Parathyroid adenoma (tissue), 2 donors: Measurements from ENCODE around the gene NR3C2.

ENCODE experiments used
- H2AFZ ChIP-seq: fragments of 300-600 bp; sonication (generic); one replicate; pipeline ENCODE4 v1.7.0; 2017; ENCODE audit warnings: antibody characterized with exemption, mild to moderate bottlenecking
- H3K27ac ChIP-seq: fragments of 300-600 bp; sonication (generic); one replicate; pipeline ENCODE4 v1.7.0; 2017
- H3K27me3 ChIP-seq: fragments of 300-600 bp; sonication (generic); one replicate; pipeline ENCODE4 v1.7.0; 2017; ENCODE audit warnings: low read length; ENCODE audit not compliant: control insufficient read depth, insufficient read depth
- H3K36me3 ChIP-seq: fragments of 300-600 bp; sonication (generic); one replicate; pipeline ENCODE4 v1.7.0; 2017; ENCODE audit warnings: low read length; ENCODE audit not compliant: control insufficient read depth, insufficient read depth
- H3K4me1 ChIP-seq: fragments of 300-600 bp; sonication (generic); one replicate; pipeline ENCODE4 v1.7.0; 2017; ENCODE audit warnings: control low read depth
- H3K4me2 ChIP-seq: fragments of 300-600 bp; sonication (generic); one replicate; pipeline ENCODE4 v1.7.0; 2017; ENCODE audit warnings: low read length
- H3K4me3 ChIP-seq: fragments of 300-600 bp; sonication (generic); one replicate; pipeline ENCODE4 v1.7.0; 2017; ENCODE audit warnings: low read depth, low read length
- H3K79me2 ChIP-seq: fragments of 300-600 bp; sonication (generic); one replicate; pipeline ENCODE4 v1.7.0; 2017; ENCODE audit warnings: control low read depth
- H3K9ac ChIP-seq: fragments of 300-600 bp; sonication (generic); one replicate; pipeline ENCODE4 v1.7.0; 2017; ENCODE audit warnings: mild to moderate bottlenecking
- H3K9me3 ChIP-seq: fragments of 300-600 bp; sonication (generic); one replicate; pipeline ENCODE4 v1.7.0; 2017; ENCODE audit warnings: low read length; ENCODE audit not compliant: control insufficient read depth
- CTCF ChIP-seq: fragments of 300-600 bp; sonication (generic); IDR thresholded peaks from one replicate; pipeline ENCODE4 v1.7.0; 2017; ENCODE audit warnings: antibody characterized with exemption, mild to moderate bottlenecking
- donor health status: primary hyperparathyroidism.

NR3C2 gene

GRCh38 chr4:148437439-148437838, 4.8 kb downstream of the NR3C2 start:
- H3K27me3 ChIP-seq = no peaks in the 10 kb centered on the region
- no peak overlapping the region for H3K4me3 ChIP-seq
- no peak overlapping the region for H3K9ac ChIP-seq
- H3K9me3 ChIP-seq = no peaks in the 10 kb centered on the region
- peaks cover 12% of the 10 kb centered on the region for H3K79me2 ChIP-seq
- H3K4me2 ChIP-seq = no peak overlapping the region
- H2AFZ ChIP-seq = no peak overlapping the region
- H3K36me3 ChIP-seq = no peaks in the 10 kb centered on the region
- H3K4me1 ChIP-seq = no peaks in the 10 kb centered on the region
- no peak for TF ChIP-seq CTCF
- no peak overlapping the region for H3K27ac ChIP-seq

GRCh38 chr4:148436512-148436911, 5.7 kb downstream of the NR3C2 start:
- Histone ChIP-seq H3K4me1 (no peaks in the 10 kb centered on the region), H3K9me3 (no peaks in the 10 kb centered on the region), H3K36me3 (no peaks in the 10 kb centered on the region), H3K27me3 (no peaks in the 10 kb centered on the region), H3K4me2 (no peak overlapping the region), H3K4me3 (no peak overlapping the region), H3K79me2 (peaks cover 9% of the 10 kb centered on the region), H2AFZ (no peak overlapping the region), H3K27ac (no peak overlapping the region), H3K9ac (no peak overlapping the region)
- TF ChIP-seq CTCF = no peak

- Histone ChIP-seq H3K9me3 (no peaks in the 10 kb centered on the region), H3K4me1 (no peaks in the 10 kb centered on the region), H3K36me3 (no peaks in the 10 kb centered on the region), H3K79me2 (peaks cover 6% of the 10 kb centered on the region), H3K9ac (no peak overlapping the region), H3K4me3 (no peak overlapping the region), H3K4me2 (no peak overlapping the region), H3K27ac (no peak overlapping the region), H2AFZ (no peak overlapping the region), H3K27me3 (no peaks in the 10 kb centered on the region)
- TF ChIP-seq CTCF = no peak
Measured at GRCh38 chr4:148435654-148436406, 6.4 kb downstream of the NR3C2 start.

- no peaks in the 10 kb centered on the region for H3K36me3 ChIP-seq
- no peak overlapping the region for H3K9ac ChIP-seq
- H3K4me1 ChIP-seq = no peaks in the 10 kb centered on the region
- TF ChIP-seq CTCF = no peak
- H3K27ac ChIP-seq = no peak overlapping the region
- H3K79me2 ChIP-seq = peaks cover 2% of the 10 kb centered on the region
- H3K4me2 ChIP-seq = no peak overlapping the region
- H3K27me3 ChIP-seq = no peaks in the 10 kb centered on the region
- H2AFZ ChIP-seq = no peak overlapping the region
- no peaks in the 10 kb centered on the region for H3K9me3 ChIP-seq
- H3K4me3 ChIP-seq = no peak overlapping the region
Measured at GRCh38 chr4:148434075-148434773, 8.0 kb downstream of the NR3C2 start.
